HG03521 (cell line): ENCODE measurements around the gene KBTBD3.

Source experiments
- ATAC-seq: cut with Tn5 transposase; IDR thresholded peaks from one replicate; pipeline ENCODE4 v1.9.1; 2021; ENCODE audit warnings: mild to moderate bottlenecking, moderate library complexity; ENCODE audit not compliant: unreplicated experiment

Gene KBTBD3

GRCh38 chr11:106076919-106077608 lies at the start of gene KBTBD3:
Gene KBTBD3, minus strand, starts transcription at chr11:106077347. Its CDS starts 18,250 bp downstream, at chr11:106059097.
- ATAC-seq = peak; percentile 94

- no peak for ATAC-seq
Observed at GRCh38 chr11:106121570-106122320, 44.6 kb upstream of the KBTBD3 start.

- no peak for ATAC-seq
Observed at GRCh38 chr11:106105986-106106385, 28.8 kb upstream of the KBTBD3 start.

- ATAC-seq = no peak
Observed at GRCh38 chr11:106101819-106102218, 24.7 kb upstream of the KBTBD3 start.

GRCh38 chr11:106101370-106101769 lies 24.2 kb upstream of the KBTBD3 start:
- no peak for ATAC-seq

GRCh38 chr11:106098893-106099553 lies 21.9 kb upstream of the KBTBD3 start:
- ATAC-seq = no peak

GRCh38 chr11:106092446-106092845 lies 15.3 kb upstream of the KBTBD3 start:
- no peak for ATAC-seq

GRCh38 chr11:106091480-106092123 lies 14.5 kb upstream of the KBTBD3 start:
- ATAC-seq = peak; percentile 98

GRCh38 chr11:106088896-106089295 lies 11.7 kb upstream of the KBTBD3 start:
- ATAC-seq = no peak

GRCh38 chr11:106087815-106088435 lies 10.8 kb upstream of the KBTBD3 start:
- no peak for ATAC-seq

GRCh38 chr11:106086850-106087249 lies 9.7 kb upstream of the KBTBD3 start:
- no peak for ATAC-seq

- no peak for ATAC-seq
Observed at GRCh38 chr11:106086135-106086534, 9.0 kb upstream of the KBTBD3 start.

- ATAC-seq = no peak
Observed at GRCh38 chr11:106082096-106082495, 4.9 kb upstream of the KBTBD3 start.

- peak; percentile 13 for ATAC-seq
Observed at GRCh38 chr11:106077609-106078455, 685 bp upstream of the KBTBD3 start, which contains the start of gene AASDHPPT. Gene AASDHPPT, plus strand, starts transcription at chr11:106077662. Its CDS starts 49 bp downstream, at chr11:106077711.

GRCh38 chr11:106076171-106076918 lies 802 bp downstream of the KBTBD3 start:
- no peak for ATAC-seq

GRCh38 chr11:106072804-106073203 lies 4.3 kb downstream of the KBTBD3 start:
- no peak for ATAC-seq

GRCh38 chr11:106070606-106071005 lies 6.5 kb downstream of the KBTBD3 start:
- no peak for ATAC-seq

- peak; percentile 70 for ATAC-seq
Observed at GRCh38 chr11:106063009-106063408, 14.1 kb downstream of the KBTBD3 start.
